HCEC 1CT (cell line): ENCODE results near the gene PLA2G4F.
A peak's percentile ranks its signal among the peaks of the same experiment; 100 is the strongest.

ENCODE experiments used
- DNase-seq: peaks from one replicate; pipeline ENCODE4 v3.0.0-alpha.2; 2017

Gene PLA2G4F

GRCh38 chr15:42145546-42146455 lies 10.6 kb downstream of the PLA2G4F start:
- no peak for DNase-seq

DNA sequence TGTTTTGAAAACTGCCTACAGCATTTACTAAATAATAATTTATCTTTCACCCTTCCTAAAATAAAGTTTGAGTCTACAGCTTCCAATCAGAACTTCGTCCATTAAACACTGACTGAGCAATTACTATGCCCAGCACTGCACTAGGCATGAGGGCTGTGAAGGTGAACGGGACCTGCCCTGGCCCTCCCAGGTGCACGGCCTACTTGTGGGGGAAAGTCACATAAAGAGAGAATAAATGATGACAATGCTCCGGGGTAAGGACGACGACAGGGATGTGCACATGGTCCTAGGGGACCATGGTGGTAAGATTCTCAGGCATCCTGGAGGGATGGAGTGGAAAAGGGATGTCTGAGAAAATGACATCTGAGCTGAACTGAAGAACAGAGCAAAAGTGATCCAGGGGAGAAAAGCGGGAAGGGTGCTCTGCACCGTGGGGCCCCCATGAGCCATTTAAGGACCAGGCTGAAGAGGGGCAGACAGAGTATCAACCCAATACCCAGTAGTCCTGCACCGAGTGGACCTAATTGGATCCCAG lies 11.5 kb downstream of the PLA2G4F start:
- no peak for DNase-seq

- no peak for DNase-seq
Measured at GRCh38 chr15:42143866-42144625, 12.4 kb downstream of the PLA2G4F start.

- DNase-seq, result no peak
Measured at GRCh38 chr15:42143356-42143755, 13.1 kb downstream of the PLA2G4F start.

DNA sequence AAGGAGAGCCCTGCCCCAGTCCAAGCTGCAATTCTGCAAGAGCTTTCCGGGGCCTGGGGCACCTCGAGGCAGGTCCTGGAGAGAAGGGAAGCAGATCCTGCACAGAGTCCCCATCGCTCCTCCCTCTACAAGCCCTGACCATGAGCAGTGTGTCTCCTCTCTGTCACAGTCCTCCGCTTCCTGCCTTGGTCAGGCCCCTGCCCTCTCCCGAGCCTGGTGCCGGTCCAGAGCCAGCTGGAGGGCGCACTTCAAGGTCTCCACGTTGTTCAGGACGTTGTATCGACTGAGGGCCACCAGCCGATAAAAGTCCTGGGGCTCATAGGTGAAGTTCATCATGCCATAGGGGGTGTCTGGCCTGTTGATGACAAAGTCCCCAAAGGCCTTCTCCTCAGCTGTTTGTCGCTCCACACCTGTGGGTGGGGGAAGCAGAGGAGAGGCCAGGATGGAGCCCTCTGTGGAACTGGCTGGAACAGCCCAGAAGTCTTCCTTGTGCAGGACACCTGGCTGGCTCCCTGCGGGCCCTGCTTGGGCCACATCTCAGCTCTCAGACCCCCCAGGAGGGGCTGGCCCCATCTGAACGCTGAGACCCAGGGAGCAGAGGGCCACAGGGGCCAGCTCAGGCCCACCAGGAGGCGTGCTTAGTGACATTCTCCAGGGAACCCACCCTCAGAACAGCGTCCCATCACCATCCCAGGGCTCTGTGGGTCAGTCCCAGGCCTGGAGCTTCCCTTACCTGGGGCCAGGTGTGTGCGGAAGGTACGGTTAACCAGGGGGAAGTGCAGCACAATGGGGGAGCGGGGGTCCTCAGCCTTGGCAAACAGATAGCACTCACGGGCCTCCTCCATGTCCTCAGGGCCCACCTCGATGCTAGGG lies 14.4 kb downstream of the PLA2G4F start:
- no peak for DNase-seq

DNA sequence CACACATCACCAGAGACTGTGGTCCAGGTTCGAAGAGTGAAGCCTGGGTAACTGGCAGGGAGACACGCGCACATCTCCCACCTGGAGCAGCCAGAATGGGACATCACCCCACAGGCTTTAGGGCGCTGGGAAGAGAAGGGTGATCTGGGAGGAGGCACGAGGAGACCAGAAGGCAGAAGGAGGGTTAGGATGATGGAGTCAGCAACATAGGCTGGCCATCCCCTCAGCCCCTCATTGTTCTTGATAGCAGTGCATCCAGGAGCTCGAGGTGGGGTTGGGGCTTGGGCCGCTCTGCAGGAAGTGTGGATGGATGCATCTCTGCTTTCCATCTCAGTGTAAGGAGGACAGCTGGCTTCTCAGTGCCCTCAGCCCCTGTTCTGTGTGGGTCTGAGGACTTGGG lies 15.2 kb downstream of the PLA2G4F start:
- DNase-seq, result no peak

DNA sequence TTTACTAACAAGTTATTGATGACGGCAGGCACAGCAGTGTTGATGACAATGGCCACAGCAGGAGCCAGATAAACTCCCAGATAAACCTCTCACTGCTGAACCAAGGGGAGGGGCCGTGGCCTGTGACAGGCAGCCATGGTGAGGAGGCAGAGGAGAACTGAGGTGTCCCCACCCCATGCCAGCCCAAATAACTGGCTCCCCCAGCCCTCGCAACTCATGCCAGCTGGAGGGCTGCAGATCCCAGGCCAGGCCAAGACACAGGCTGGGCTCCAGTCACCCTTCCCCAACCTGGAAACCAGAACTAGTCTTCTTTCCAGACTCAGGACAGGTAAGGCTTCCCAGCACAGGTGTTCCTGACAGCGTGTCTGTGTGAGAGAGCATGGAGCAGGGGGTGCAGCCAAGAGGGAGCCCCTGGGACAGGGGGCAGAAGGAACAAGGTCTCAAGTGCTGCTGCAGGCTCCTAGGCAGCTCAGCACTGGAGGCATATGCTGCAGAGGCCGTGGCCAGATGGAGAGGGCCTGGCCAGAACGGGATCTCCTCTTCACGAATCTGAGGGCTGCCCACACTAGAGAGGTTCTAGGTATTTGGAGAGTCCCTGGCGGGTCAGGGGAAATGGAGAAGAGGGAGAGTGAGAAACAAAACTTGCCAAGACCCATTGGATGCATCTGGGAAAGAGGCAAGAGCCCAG lies 15.9 kb downstream of the PLA2G4F start:
- no peak for DNase-seq

- no peak for DNase-seq
Measured at GRCh38 chr15:42139596-42139995, 16.8 kb downstream of the PLA2G4F start.

DNA sequence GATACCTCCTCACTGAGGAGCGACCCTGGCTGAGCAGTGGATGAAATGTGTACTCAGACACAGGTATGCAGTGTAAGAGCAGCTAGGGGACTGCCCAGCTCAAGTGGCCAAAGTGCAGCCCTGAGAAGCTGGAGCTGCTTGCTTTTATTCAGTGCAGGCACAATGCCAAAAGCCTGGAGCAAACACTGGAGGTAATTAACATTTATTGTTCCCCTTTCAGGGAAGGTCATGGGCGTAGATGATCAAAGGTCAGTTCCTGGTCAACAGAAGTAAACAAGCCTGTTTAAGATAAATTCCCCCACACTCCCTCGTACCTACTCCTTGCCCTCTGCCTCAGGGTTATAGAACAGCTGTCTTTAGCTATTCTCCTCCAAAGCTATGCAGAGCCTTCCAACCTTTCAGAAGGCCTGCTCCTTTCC lies 17.5 kb downstream of the PLA2G4F start:
- no peak for DNase-seq

- DNase-seq, result no peak
Measured at GRCh38 chr15:42138411-42138810, 18.0 kb downstream of the PLA2G4F start.

GRCh38 chr15:42137461-42138261 lies 18.8 kb downstream of the PLA2G4F start:
- DNase-seq, result peak; percentile 54

DNA sequence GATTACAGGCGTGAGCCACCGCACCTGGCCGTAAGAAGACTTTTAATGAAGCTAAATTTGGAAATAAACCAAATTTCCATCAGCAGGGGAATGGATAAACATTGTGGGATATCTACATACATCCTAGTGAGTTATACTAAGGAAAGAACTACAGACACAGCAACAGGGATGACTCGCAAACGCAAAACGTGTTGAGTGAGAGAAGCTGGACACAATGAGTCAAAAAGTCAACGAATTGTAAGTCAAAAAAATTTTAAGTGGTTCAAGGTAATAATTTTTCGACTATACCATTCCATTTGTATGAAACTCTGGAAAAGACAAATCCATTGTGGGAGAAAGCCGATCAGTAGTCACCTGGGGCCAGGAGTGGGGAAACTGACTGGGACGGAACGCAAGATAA lies 19.9 kb downstream of the PLA2G4F start:
- DNase-seq, result no peak

DNA sequence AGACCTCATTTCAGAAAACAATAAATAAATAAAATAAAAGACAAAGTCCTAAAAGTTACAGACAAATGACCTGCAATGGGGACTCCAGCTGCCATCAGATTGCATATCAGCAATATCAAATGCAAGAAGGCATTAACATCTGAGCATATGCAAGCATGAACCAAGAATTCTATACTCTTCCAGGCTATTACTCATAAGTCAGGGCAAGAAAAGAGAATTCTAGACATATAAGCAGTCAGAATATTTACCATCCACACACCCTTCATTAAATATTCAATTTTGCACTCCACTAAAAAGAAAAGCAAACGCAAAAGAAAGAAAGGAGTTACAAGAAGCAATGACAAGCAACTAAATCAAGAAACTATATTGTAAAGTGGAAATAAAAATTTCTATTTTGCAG lies 21.1 kb downstream of the PLA2G4F start:
- no peak for DNase-seq

GRCh38 chr15:42134617-42135245 lies 21.7 kb downstream of the PLA2G4F start:
- no peak for DNase-seq

- DNase-seq, result peak; percentile 29
Measured at GRCh38 chr15:42133886-42134502, 22.4 kb downstream of the PLA2G4F start.

DNA sequence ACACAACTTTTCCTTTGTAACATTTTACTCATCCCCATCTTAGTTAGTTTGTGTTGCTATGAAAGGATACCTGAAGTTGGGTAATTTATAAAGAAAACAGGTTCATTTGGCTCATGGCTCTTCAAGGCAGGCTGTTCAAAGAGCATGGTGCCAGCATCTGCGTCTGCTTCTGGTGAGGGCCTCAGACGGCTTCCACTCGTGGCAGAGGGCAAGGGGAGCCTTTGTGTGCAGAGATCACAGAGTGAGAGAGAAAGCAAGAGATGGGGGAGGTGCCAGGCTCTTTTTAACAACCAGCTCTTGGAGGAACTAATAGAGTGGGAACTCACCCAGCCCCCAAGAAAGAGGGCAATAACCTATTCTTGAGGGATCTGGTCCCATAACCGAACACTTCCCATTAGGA lies 23.1 kb downstream of the PLA2G4F start:
- DNase-seq, result no peak

DNA sequence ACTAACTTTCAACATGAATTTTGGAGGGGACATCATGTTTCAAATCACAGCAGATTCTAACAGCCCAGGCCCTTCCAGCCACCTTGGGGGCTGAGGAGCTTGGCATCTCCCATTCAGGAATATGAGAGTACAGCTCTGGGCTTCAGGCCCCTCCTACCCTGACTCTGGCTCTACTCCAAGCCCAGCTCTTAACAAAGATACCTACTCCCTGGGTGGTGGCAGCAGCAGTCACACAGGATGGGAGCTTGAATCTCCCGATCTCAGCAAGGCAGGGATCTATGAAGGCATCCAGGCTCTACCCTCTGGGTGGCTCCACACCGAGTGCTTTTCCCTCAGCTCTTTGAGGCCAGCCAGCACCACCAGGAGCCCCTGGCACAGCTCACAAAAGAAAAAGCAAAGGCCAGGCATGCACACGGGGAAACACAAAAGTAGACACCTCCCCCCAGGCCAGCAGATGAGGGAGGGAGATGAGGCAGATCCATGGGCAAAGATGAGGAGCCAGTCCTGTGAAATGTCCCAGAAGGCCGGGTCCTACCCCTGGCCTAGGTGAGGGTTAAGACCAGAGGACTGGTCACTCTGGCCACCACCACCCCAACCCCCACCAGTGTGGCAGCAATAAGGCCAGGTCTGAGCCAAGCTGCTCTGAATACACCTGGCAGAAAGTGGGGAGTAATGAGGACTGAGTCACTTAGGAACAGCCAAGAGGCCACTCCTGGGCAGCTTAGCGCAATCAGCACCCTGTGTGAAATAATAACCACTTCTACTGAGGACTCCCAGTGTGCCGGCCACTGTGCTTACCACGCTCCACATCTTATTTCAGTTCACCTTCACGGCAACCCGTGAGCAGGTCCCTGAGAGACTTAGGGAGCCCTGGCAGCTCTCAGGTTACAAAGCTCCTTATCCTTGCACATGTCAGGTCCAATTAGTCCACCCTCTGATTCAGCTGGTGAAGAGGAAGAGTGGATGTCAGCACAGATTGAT lies 24.3 kb downstream of the PLA2G4F start:
- DNase-seq, result no peak

- DNase-seq, result no peak
Measured at GRCh38 chr15:42131006-42131405, 25.4 kb downstream of the PLA2G4F start.
